Astrocyte (in vitro differentiated cells and primary cell): Measurements from ENCODE around the gene HOXB6. TPM values are rescaled to one million over a fixed set of nuclear protein-coding genes. Genes with fewer than 3 reads are reported as not detected.

ENCODE experiments used
- DNase-seq: peaks from one replicate; pipeline ENCODE4 v3.0.0-alpha.2; 2010; ENCODE audit warnings: low read depth
- FAIRE-seq: peaks from 2 replicates; lab custom pipeline; 2011; peaks lifted over from hg19 to GRCh38; lab: Jason Lieb, UNC
- H2AFZ ChIP-seq: 2 replicates; pipeline ENCODE4 v1.6.0; 2012; ENCODE audit warnings: low read depth, low read length, inconsistent platforms
- H3K27ac ChIP-seq: 2 replicates; pipeline ENCODE4 v1.5.1; 2011; ENCODE audit warnings: low read depth, low read length, inconsistent platforms
- H3K27me3 ChIP-seq: 2 replicates; pipeline ENCODE4 v1.6.0; 2011; ENCODE audit warnings: low read length, inconsistent platforms; ENCODE audit not compliant: insufficient read depth
- H3K36me3 ChIP-seq: 2 replicates; pipeline ENCODE4 v1.5.1; 2011; ENCODE audit warnings: low read length, inconsistent platforms; ENCODE audit not compliant: insufficient read depth
- H3K4me1 ChIP-seq: 2 replicates; pipeline ENCODE4 v1.5.1; 2011; ENCODE audit warnings: low read length, inconsistent platforms; ENCODE audit not compliant: insufficient read depth
- H3K4me2 ChIP-seq: 2 replicates; pipeline ENCODE4 v1.6.0; 2012; ENCODE audit warnings: low read length, inconsistent platforms
- H3K4me3 ChIP-seq: 2 replicates; pipeline ENCODE4 v1.5.1; 2011; ENCODE audit warnings: low read depth, mild to moderate bottlenecking, low read length, inconsistent platforms; ENCODE audit not compliant: insufficient read depth
- H3K79me2 ChIP-seq: 2 replicates; pipeline ENCODE4 v1.6.0; 2012; ENCODE audit warnings: mild to moderate bottlenecking, low read length, inconsistent platforms; ENCODE audit not compliant: insufficient read depth
- H3K9ac ChIP-seq: 2 replicates; pipeline ENCODE4 v1.6.0; 2012; ENCODE audit warnings: mild to moderate bottlenecking, low read length, inconsistent platforms
- H3K9me3 ChIP-seq: 2 replicates; pipeline ENCODE4 v1.5.1; 2012; ENCODE audit warnings: low read depth, mild to moderate bottlenecking, low read length, inconsistent platforms; ENCODE audit not compliant: insufficient read depth
- H4K20me1 ChIP-seq: 2 replicates; pipeline ENCODE4 v1.6.0; 2012; ENCODE audit warnings: low read length, inconsistent platforms; ENCODE audit not compliant: insufficient read depth
- H3K27ac Mint-ChIP-seq: one replicate; pipeline ENCODE4 v1.8.0; 2021; ENCODE audit warnings: mild to moderate bottlenecking, mixed read lengths; ENCODE audit not compliant: unreplicated experiment
- H3K27me3 Mint-ChIP-seq: one replicate; pipeline ENCODE4 v1.8.0; 2021; ENCODE audit warnings: low read depth, mixed read lengths; ENCODE audit not compliant: unreplicated experiment
- H3K36me3 Mint-ChIP-seq: one replicate; pipeline ENCODE4 v1.8.0; 2021; ENCODE audit warnings: low read depth, mixed read lengths; ENCODE audit not compliant: unreplicated experiment
- H3K4me1 Mint-ChIP-seq: one replicate; pipeline ENCODE4 v1.8.0; 2021; ENCODE audit warnings: low read depth, mixed read lengths; ENCODE audit not compliant: unreplicated experiment
- H3K4me3 Mint-ChIP-seq: one replicate; pipeline ENCODE4 v1.8.0; 2021; ENCODE audit warnings: mild to moderate bottlenecking, moderate library complexity, mixed read lengths; ENCODE audit not compliant: unreplicated experiment
- H3K9me3 Mint-ChIP-seq: one replicate; pipeline ENCODE4 v1.8.0; 2021; ENCODE audit warnings: mild to moderate bottlenecking, mixed read lengths; ENCODE audit not compliant: unreplicated experiment
- CTCF ChIP-seq: IDR thresholded peaks from 2 replicates; pipeline ENCODE4 v1.5.1; 2011; ENCODE audit warnings: low read depth, mild to moderate bottlenecking, inconsistent platforms, low read length, moderate library complexity; ENCODE audit not compliant: insufficient read depth
- EZH2 ChIP-seq: IDR thresholded peaks from 2 replicates; pipeline ENCODE4 v1.6.1; 2012; ENCODE audit warnings: mild to moderate bottlenecking, low read length, inconsistent platforms; ENCODE audit not compliant: insufficient read depth
- total RNA-seq: library from RNA; stranded (reverse); gene quantifications from 2 replicates; pipeline ENCODE4 v1.2.1, GENCODE V29; 2021

Gene HOXB6
- total RNA-seq, 1 donor from 2014 or later, result not detected

- no peak for TF ChIP-seq CTCF
- TF ChIP-seq EZH2, result peak; percentile 90
- Mint-ChIP-seq H3K4me3 (peak overlapping the region; percentile 40), H3K27me3 (peaks cover 86% of the 10 kb centered on the region), H3K9me3 (peaks cover 26% of the 10 kb centered on the region), H3K27ac (no peak overlapping the region), H3K36me3 (peaks cover 4% of the 10 kb centered on the region), H3K4me1 (no peaks in the 10 kb centered on the region)
- Histone ChIP-seq H4K20me1 (peaks cover 6% of the 10 kb centered on the region), H3K9me3 (peaks cover 12% of the 10 kb centered on the region), H3K4me3 (no peak overlapping the region), H3K4me1 (peaks cover 11% of the 10 kb centered on the region), H3K27me3 (peaks cover 97% of the 10 kb centered on the region), H3K4me2 (peak overlapping the region; percentile 78), H3K79me2 (no peaks in the 10 kb centered on the region), H3K27ac (no peak overlapping the region), H3K36me3 (no peaks in the 10 kb centered on the region), H2AFZ (peak overlapping the region; percentile 67), H3K9ac (no peak overlapping the region)
- FAIRE-seq (no peak), DNase-seq (no peak)
These were observed 20.0 kb upstream of the HOXB6 start for GRCh38 chr17:48624544-48625494.

GRCh38 chr17:48624118-48624517 is 19.3 kb upstream of the HOXB6 start:
- Mint-ChIP-seq H3K27ac (no peak overlapping the region), H3K9me3 (peaks cover 26% of the 10 kb centered on the region), H3K4me3 (no peak overlapping the region), H3K4me1 (no peaks in the 10 kb centered on the region), H3K36me3 (peaks cover 4% of the 10 kb centered on the region), H3K27me3 (peaks cover 85% of the 10 kb centered on the region)
- Histone ChIP-seq H2AFZ (no peak overlapping the region), H3K79me2 (no peaks in the 10 kb centered on the region), H3K4me3 (no peak overlapping the region), H3K9ac (no peak overlapping the region), H4K20me1 (peaks cover 6% of the 10 kb centered on the region), H3K9me3 (peaks cover 12% of the 10 kb centered on the region), H3K27me3 (peaks cover 97% of the 10 kb centered on the region), H3K4me1 (peaks cover 11% of the 10 kb centered on the region), H3K27ac (no peak overlapping the region), H3K36me3 (no peaks in the 10 kb centered on the region), H3K4me2 (no peak overlapping the region)
- TF ChIP-seq EZH2, result no peak
- TF ChIP-seq CTCF, result no peak
- FAIRE-seq (no peak), DNase-seq (no peak)

GRCh38 chr17:48623583-48623982 is 18.8 kb upstream of the HOXB6 start:
- peaks cover 11% of the 10 kb centered on the region for H3K4me1 ChIP-seq
- H3K4me3 ChIP-seq, result no peak overlapping the region
- no peaks in the 10 kb centered on the region for H3K79me2 ChIP-seq
- H3K9me3 ChIP-seq, result peaks cover 12% of the 10 kb centered on the region
- peaks cover 97% of the 10 kb centered on the region for H3K27me3 ChIP-seq
- no peak for FAIRE-seq
- H2AFZ ChIP-seq, result no peak overlapping the region
- no peak for DNase-seq
- no peak overlapping the region for H3K9ac ChIP-seq
- TF ChIP-seq CTCF, result no peak
- TF ChIP-seq EZH2, result no peak
- peaks cover 4% of the 10 kb centered on the region for H3K36me3 Mint-ChIP-seq
- H3K36me3 ChIP-seq, result no peaks in the 10 kb centered on the region
- no peak overlapping the region for H3K4me2 ChIP-seq
- peaks cover 85% of the 10 kb centered on the region for H3K27me3 Mint-ChIP-seq
- H4K20me1 ChIP-seq, result peaks cover 6% of the 10 kb centered on the region
- H3K27ac Mint-ChIP-seq, result no peak overlapping the region
- H3K4me3 Mint-ChIP-seq, result no peak overlapping the region
- H3K27ac ChIP-seq, result no peak overlapping the region
- H3K4me1 Mint-ChIP-seq, result peaks cover 2% of the 10 kb centered on the region
- H3K9me3 Mint-ChIP-seq, result peaks cover 26% of the 10 kb centered on the region
